Measurements from ENCODE around the gene CAB39L.

The CAB39L gene

GRCh38 chr13:49429121-49429520 is 14.7 kb downstream of the CAB39L start:
- H3K27ac ChIP-seq = no peak overlapping the region
- peaks cover 6 to 10% of the 10 kb centered on the region in 2 experiments for H3K4me1 ChIP-seq (ENCODE audit: control insufficient read depth in 1 of 2, insufficient read depth in 1 of 2, low read depth in 1 of 2, low read length in 1 of 2)
- H3K36me3 ChIP-seq = peaks cover 13% of the 10 kb centered on the region
- no peak for TF ChIP-seq CTCF (IDR thresholded peaks at IDR 0.05)
- H3K27me3 ChIP-seq = no peaks in the 10 kb centered on the region
- no peaks in the 10 kb centered on the region for H3K9me3 ChIP-seq
- no peak overlapping the region for H3K4me3 ChIP-seq (ENCODE audit: low read depth in 1 of 2, low read length in 1 of 2)

GRCh38 chr13:49428041-49428763 is 15.7 kb downstream of the CAB39L start:
- TF ChIP-seq CTCF (IDR thresholded peaks at IDR 0.05) = no peak
- Histone ChIP-seq H3K4me3 (ENCODE audit: low read depth in 1 of 2, low read length in 1 of 2) (no peak overlapping the region), H3K27ac (peak overlapping the region; percentile 37), H3K9me3 (no peaks in the 10 kb centered on the region), H3K36me3 (peaks cover 9% of the 10 kb centered on the region), H3K27me3 (no peaks in the 10 kb centered on the region), H3K4me1 (ENCODE audit: control insufficient read depth in 1 of 2, insufficient read depth in 1 of 2, low read depth in 1 of 2, low read length in 1 of 2) (peaks cover 6 to 10% of the 10 kb centered on the region in 2 experiments)

- no peak for TF ChIP-seq CTCF (IDR thresholded peaks at IDR 0.05)
- H3K27me3 ChIP-seq = no peaks in the 10 kb centered on the region
- H3K4me3 ChIP-seq (ENCODE audit: low read depth in 1 of 2, low read length in 1 of 2) = no peak overlapping the region
- H3K4me1 ChIP-seq (ENCODE audit: control insufficient read depth in 1 of 2, insufficient read depth in 1 of 2, low read depth in 1 of 2, low read length in 1 of 2) = peaks cover 6 to 10% of the 10 kb centered on the region in 2 experiments
- no peak overlapping the region for H3K27ac ChIP-seq
- H3K36me3 ChIP-seq = no peaks in the 10 kb centered on the region
- no peaks in the 10 kb centered on the region for H3K9me3 ChIP-seq
Observed at GRCh38 chr13:49424011-49424560, 19.8 kb downstream of the CAB39L start.

- Histone ChIP-seq H3K9me3 (no peaks in the 10 kb centered on the region), H3K27ac (no peak overlapping the region), H3K4me1 (ENCODE audit: control insufficient read depth in 1 of 2, insufficient read depth in 1 of 2, low read depth in 1 of 2, low read length in 1 of 2) (peaks cover 17 to 19% of the 10 kb centered on the region in 2 experiments), H3K36me3 (no peaks in the 10 kb centered on the region), H3K27me3 (no peaks in the 10 kb centered on the region), H3K4me3 (ENCODE audit: low read depth in 1 of 2, low read length in 1 of 2) (no peak overlapping the region)
- no peak for TF ChIP-seq CTCF (IDR thresholded peaks at IDR 0.05)
Observed at GRCh38 chr13:49421391-49421790, 22.5 kb downstream of the CAB39L start.

GRCh38 chr13:49419276-49419675 is 24.6 kb downstream of the CAB39L start:
- peaks cover 17 to 19% of the 10 kb centered on the region in 2 experiments for H3K4me1 ChIP-seq (ENCODE audit: control insufficient read depth in 1 of 2, insufficient read depth in 1 of 2, low read depth in 1 of 2, low read length in 1 of 2)
- TF ChIP-seq CTCF (IDR thresholded peaks at IDR 0.05) = no peak
- no peaks in the 10 kb centered on the region for H3K36me3 ChIP-seq
- H3K27me3 ChIP-seq = no peaks in the 10 kb centered on the region
- H3K27ac ChIP-seq = no peak overlapping the region
- no peak overlapping the region for H3K4me3 ChIP-seq (ENCODE audit: low read depth in 1 of 2, low read length in 1 of 2)
- no peaks in the 10 kb centered on the region for H3K9me3 ChIP-seq

Measured in neutrophil (primary cell).